Epithelial cell of proximal tubule (primary cell): ENCODE results near the gene LRP2. TPM values are rescaled to one million over a fixed set of nuclear protein-coding genes. Genes with fewer than 3 reads are reported as not detected.

Experiments
- DNase-seq: peaks from one replicate; pipeline ENCODE4 v3.0.0-alpha.2; 2011; ENCODE audit warnings: low read depth
- H3K4me3 ChIP-seq: 2 replicates; pipeline ENCODE4 v1.5.1; 2011; ENCODE audit warnings: low read depth, mild to moderate bottlenecking, low read length
- total RNA-seq: library from RNA; depleted of rRNA; stranded (reverse); fragments of >200 nt; gene quantifications from 2 replicates; pipeline ENCODE4 v1.2.3, GENCODE V29; 2015
- TF ChIP-seq, protein P1 (sequence below): conservative IDR thresholded peaks from 2 replicates; pipeline ENCODE4 v1.5.1; 2012; ENCODE audit warnings: low read depth, mild to moderate bottlenecking, low read length

LRP2 gene
- total RNA-seq, 1 donor from 2014 or later = 0.17 TPM

DNA sequence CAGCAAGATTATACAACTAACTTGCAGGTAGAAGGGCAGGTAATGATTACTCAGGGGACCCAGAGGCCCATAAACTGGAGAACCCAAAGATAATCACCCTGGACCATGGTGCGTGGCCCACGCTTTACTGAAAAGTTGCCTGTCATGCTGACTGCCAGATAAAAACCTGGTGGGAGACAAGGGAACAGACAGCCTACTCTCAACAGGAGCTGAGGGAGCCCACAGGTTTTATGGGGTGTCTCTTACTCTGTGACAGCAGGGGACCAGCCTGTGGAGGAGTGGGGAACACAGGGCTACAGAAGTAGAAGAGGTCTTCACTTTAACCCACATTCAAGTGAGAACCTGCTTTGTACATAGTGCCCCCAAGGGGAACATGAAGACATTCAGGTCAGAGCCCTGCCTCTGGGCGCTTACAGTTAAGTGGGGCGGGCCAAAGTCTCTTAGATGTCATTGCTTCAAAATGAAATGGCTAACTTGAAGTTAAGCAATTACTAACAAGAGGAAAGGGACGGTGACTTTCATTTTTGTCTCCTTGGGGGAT is 232.6 kb downstream of the LRP2 start:
- no peak overlapping the region for H3K4me3 ChIP-seq
- TF ChIP-seq, protein P1, sequence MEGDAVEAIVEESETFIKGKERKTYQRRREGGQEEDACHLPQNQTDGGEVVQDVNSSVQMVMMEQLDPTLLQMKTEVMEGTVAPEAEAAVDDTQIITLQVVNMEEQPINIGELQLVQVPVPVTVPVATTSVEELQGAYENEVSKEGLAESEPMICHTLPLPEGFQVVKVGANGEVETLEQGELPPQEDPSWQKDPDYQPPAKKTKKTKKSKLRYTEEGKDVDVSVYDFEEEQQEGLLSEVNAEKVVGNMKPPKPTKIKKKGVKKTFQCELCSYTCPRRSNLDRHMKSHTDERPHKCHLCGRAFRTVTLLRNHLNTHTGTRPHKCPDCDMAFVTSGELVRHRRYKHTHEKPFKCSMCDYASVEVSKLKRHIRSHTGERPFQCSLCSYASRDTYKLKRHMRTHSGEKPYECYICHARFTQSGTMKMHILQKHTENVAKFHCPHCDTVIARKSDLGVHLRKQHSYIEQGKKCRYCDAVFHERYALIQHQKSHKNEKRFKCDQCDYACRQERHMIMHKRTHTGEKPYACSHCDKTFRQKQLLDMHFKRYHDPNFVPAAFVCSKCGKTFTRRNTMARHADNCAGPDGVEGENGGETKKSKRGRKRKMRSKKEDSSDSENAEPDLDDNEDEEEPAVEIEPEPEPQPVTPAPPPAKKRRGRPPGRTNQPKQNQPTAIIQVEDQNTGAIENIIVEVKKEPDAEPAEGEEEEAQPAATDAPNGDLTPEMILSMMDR = no peak
- DNase-seq = no peak

DNA sequence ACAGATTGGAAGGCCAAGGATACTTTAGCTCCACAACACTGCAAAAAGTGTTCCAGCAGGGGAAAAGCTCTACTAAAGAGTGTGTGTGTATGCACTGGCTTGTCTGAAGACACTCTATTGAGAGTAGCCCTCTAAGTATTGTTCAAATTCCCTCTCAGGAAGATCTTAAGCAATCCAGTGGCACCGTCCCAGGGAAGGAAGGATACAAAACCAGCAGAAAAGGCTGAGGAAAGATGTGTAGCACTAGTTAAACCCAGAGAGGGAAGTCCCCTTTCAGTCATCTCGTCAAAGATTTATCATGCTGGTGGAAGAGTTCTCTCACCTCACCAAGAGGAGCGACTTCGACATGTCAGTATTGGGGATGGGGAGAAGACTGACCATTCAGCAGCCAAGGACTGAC is 242.5 kb downstream of the LRP2 start:
- TF ChIP-seq, protein P1 = no peak
- DNase-seq = no peak
- no peak overlapping the region for H3K4me3 ChIP-seq

DNA sequence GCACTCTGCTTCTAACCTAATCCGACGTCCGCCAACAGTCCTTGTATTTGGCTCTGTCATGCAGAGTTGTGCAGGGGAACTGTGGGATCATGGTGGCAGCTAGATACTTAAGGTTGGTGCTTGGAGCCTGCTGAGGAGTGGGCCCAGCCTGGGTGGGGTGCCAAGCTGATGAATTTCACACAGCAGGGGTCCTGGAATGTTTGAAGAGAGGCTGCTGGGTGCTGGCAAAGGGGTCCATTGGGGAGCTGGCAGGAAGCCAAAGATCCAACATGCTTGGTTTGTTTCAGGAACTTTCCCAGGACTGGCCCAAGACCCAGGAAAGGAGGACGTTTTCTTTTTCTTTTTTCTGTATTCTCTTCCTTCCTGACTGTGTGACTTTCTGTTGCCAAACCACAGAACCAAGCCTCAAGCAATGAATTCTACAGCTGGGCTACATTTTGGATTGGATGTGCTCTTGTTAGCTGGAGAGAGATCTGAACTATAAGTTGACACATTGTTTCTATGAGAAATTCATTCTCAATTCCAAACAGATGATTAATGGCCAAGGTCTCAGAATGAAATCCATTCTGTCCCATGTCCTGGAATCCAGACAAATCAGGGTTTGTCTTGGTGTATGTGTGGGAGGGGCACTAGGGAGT is 243.1 kb downstream of the LRP2 start:
- DNase-seq = no peak
- TF ChIP-seq, protein P1 = no peak
- no peak overlapping the region for H3K4me3 ChIP-seq

DNA sequence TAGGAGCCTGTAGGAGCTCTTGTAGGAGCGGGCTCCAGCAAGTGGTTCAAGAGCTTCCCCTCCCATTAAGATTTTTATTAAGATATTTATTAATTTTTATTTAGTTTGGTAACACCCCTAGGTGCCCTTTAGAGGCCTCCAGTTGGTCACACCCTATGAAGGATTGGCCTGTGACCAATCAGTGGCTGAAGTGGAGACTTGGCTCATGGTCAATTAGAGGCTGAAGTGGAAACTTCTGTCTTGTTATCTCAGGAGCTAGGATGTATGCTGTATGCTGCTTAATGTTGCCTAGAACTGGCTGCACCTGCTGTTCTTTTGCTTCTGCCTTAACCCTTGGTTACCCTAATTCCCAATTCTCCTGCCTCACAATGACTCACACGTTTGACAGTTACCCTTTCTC is 244.3 kb downstream of the LRP2 start:
- H3K4me3 ChIP-seq = no peak overlapping the region
- TF ChIP-seq, protein P1 = no peak
- no peak for DNase-seq

DNA sequence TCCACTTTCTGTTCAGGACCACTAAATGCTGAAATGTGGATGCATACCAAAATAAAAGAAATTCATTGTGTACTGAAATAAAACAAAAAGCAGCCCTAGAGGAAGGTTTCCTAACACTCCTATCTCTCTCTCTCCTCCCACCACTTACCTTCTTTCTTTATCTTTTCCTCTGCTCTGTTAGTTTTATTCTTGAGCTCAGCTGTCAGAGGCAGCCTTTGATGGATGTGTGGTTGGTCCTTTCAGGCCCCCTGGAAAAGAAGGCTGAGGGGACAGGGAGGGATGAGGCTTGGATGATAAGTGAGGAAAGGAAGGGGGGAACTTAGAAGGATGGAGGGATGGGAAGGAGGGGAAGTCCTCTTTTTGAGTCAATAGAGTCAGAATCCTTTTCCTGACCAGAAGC is 245.3 kb downstream of the LRP2 start:
- H3K4me3 ChIP-seq = no peak overlapping the region
- TF ChIP-seq, protein P1 = no peak
- no peak for DNase-seq

DNA sequence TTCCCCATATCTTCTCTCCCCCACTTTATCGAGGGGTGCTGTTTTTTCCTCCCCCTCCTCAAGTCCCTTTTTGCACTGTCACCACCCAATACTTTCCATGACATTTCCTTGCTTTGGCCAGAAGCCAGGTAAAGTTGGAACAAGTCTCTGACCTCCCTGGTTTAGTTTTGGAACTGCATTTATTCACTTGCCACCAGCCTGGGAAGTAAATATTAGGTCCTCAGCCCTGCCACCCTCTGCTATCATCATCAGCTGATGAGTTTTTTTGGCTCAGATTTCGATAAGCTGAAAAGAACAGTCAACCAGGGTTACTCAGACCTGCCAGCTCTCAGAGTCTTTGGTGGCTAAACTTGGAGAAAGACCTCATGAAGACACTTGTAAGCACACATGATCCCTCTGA is 246.0 kb downstream of the LRP2 start:
- DNase-seq = no peak
- TF ChIP-seq, protein P1 = no peak
- H3K4me3 ChIP-seq = no peak overlapping the region

DNA sequence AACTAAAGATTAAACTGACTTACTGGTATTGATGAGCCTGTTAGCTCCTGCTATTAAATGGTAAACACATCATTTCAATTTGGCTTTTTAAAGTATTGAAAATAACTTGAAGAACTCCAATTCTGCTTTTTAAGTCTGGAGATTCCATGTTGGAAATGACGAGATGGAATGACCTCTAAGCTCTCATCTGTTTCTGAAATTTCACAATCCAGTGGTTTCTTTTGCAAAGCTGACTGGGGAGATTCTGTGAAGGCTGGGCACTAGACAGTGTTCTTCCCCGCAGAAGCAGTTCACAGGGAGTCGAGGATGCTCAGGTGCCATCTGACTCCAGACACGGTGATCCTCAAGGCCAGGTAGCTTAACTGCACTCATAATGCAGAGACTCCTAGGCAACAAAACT is 248.3 kb downstream of the LRP2 start:
- DNase-seq = no peak

More for the DNA sequence above, 248.3 kb downstream of the LRP2 start:
- TF ChIP-seq, protein P1 = no peak
- no peak overlapping the region for H3K4me3 ChIP-seq
